Aorta (tissue), 5 donors: ENCODE data around the gene ANTXR1. TPM values are rescaled to one million over a fixed set of nuclear protein-coding genes. Genes with fewer than 3 reads are reported as not detected.

ENCODE experiments used
- ATAC-seq: fragments of 200-7000 bp; cut with Tn5 transposase; one replicate; pipeline ENCODE4 v1.9.1; 2022; ENCODE audit warnings: moderate library complexity; ENCODE audit not compliant: low FRiP score
- DNase-seq, 2 donors: peaks; one replicate each; pipeline ENCODE4 v3.0.0-alpha.2; 2020
- H3K27ac ChIP-seq, 2 donors: one replicate each; pipeline ENCODE4 v1.5.1; 2013; ENCODE audit warnings: low read length in 2 of 2, mild to moderate bottlenecking in 2 of 2, moderate library complexity in 2 of 2, control low read depth in 1 of 2, inconsistent platforms in 1 of 2, low read depth in 1 of 2
- H3K27me3 ChIP-seq, 2 donors: one replicate each; pipeline ENCODE4 v1.6.1; 2013; ENCODE audit warnings: control low read depth in 1 of 2, low read length in 1 of 2, mild to moderate bottlenecking in 1 of 2, moderate library complexity in 1 of 2; ENCODE audit not compliant: insufficient read depth in 2 of 2, control insufficient read depth in 1 of 2
- H3K36me3 ChIP-seq, 2 donors: one replicate each; pipeline ENCODE4 v1.6.1; 2013; ENCODE audit warnings: control low read depth in 1 of 2, low read length in 1 of 2, mild to moderate bottlenecking in 1 of 2; ENCODE audit not compliant: insufficient read depth in 2 of 2, control insufficient read depth in 1 of 2
- H3K4me1 ChIP-seq, 2 donors: one replicate each; pipeline ENCODE4 v1.6.1; 2013; ENCODE audit warnings: low read length in 2 of 2, control low read depth in 1 of 2, mild to moderate bottlenecking in 1 of 2, moderate library complexity in 1 of 2; ENCODE audit not compliant: insufficient read depth in 2 of 2, control insufficient read depth in 1 of 2
- H3K4me3 ChIP-seq, 2 donors: one replicate each; pipeline ENCODE4 v1.5.1; 2013; ENCODE audit warnings: low read length in 2 of 2, control low read depth in 1 of 2, mild to moderate bottlenecking in 1 of 2
- H3K9me3 ChIP-seq: one replicate; pipeline ENCODE4 v1.6.1; 2013; ENCODE audit warnings: mild to moderate bottlenecking, low read length; ENCODE audit not compliant: control insufficient read depth
- WGBS, 2 donors: extraction: QIAGEN DNeasy Blood & Tissue Kit; methylation state at CpG; one replicate each; pipeline ENCODE4 v1.1.7; 2013; 5-methylcytosine and 5-hydroxymethylcytosine counted together
- intact Hi-C, 2 donors: fragments of 100-400 bp; cut with DNase I; formaldehyde crosslinking; loops; one replicate each; pipeline versions ENCODE4 v1.14.2 to v1.15.0; 2022
- microRNA-seq, 2 donors: library from miRNA; unstranded; fragments of <30 nt; microRNA quantifications; one replicate each; pipeline ENCODE4 v1.2.0, GENCODE V29; 2020
- polyA plus RNA-seq, 2 donors: library from polyadenylated mRNA; stranded (reverse); fragments of 200-250 nt; gene quantifications; one replicate each; pipeline ENCODE4 v1.2.3, GENCODE V29; 2013
- total RNA-seq, 2 donors: library from RNA; stranded (reverse); fragmentation: NEBNext Ultra II Directional; extraction: Animal tissue kit (Norgen Biotek cat#: 25700); gene quantifications; one replicate each; pipeline ENCODE4 v1.2.1, GENCODE V29; 2021
- donor health status: healthy with polysubstance abuse.
- donor health status: Bipolar disorder and iron deficiency.
- donor health status: DM: no; HTN: no; CAD: no.
- donor health status: DM: no; HTN: no; CAD: no.
- donor health status: DM: yes; HTN: yes; CAD: no.

ANTXR1 gene
- total and polyA plus RNA-seq, 4 donors, result 136 to 358 (median 160) TPM

GRCh38 chr2:69298862-69299261 lies 285.9 kb downstream of the ANTXR1 start:
- WGBS, 2 donors, result 89 to 90% methylated on average over 4 of the region's 4 CpGs
- no peak for ATAC-seq
- no peak overlapping the region for H3K27ac ChIP-seq
- no peaks in the 10 kb centered on the region for H3K27me3 ChIP-seq
- no peaks in the 10 kb centered on the region for H3K4me1 ChIP-seq
- no peak overlapping the region for H3K4me3 ChIP-seq
- H3K9me3 ChIP-seq, result no peaks in the 10 kb centered on the region
- DNase-seq, result no peak
- no peaks in the 10 kb centered on the region for H3K36me3 ChIP-seq
- intact Hi-C loops, result no loop called here

Small RNAs within 50 kb of the gene (microRNA-seq; reads per million reads assigned to microRNA genes)
- gene MIR3126, result 0.99 to 1.8 reads per million in 2 donors

Other genes starting within 250 kb of the ANTXR1 start
- gene BMP10, start 141.8 kb upstream of the ANTXR1 start, total RNA-seq, result not detected
- not detected for gene BMP10, start 141.8 kb upstream of the ANTXR1 start, polyA plus RNA-seq
- gene GKN2, start 60.3 kb upstream of the ANTXR1 start, total RNA-seq, result not detected
- 1 to 10 TPM; 1.5 to 1.9 TPM for gene GKN2, start 60.3 kb upstream of the ANTXR1 start, polyA plus RNA-seq
- not detected for gene GKN1, start 38.5 kb upstream of the ANTXR1 start, total RNA-seq
- gene GKN1, start 38.5 kb upstream of the ANTXR1 start, polyA plus RNA-seq, result 1 to 10 TPM; 2.3 to 5.1 TPM